ENCODE measurements around the gene C3orf18. TPM values are rescaled to one million over a fixed set of nuclear protein-coding genes. Genes with fewer than 3 reads are reported as not detected.

Gene C3orf18
- total RNA-seq, 2 experiments from 2014 or later = 3.9 to 5.2 TPM

GRCh38 chr3:50574444-50574831 lies 6.9 kb upstream of the C3orf18 start:
- peak in 2 of 14 experiments; percentile 25 to 43 for DNase-seq
- intact Hi-C loops (cut with DNase I, micrococcal nuclease) = loop anchor here in 1 of 2 experiments (5.0 kb wide), 1 partner anchor 798 kb away; no protein-coding TSS in a partner anchor
- POLR2A ChIA-PET = interaction anchor here (1.4 to 13.2 kb wide), 3 partner anchors 16 to 811 kb away, joined by 4 to 446 read pairs (median 69); partner anchors contain the start of genes CISH, MANF and MAPKAPK3

GRCh38 chr3:50573566-50574443 lies 6.3 kb upstream of the C3orf18 start:
- no peak for ATAC-seq (ENCODE audit: poor library complexity)
- Mint-ChIP-seq H3K36me3 (ENCODE audit: low read depth) (peaks cover 40% of the 10 kb centered on the region), H3K9me3 (no peaks in the 10 kb centered on the region), H3K27me3 (no peaks in the 10 kb centered on the region), H3K27ac (peak overlapping the region; percentile 77), H3K4me3 (peak overlapping the region; percentile 62), H3K4me1 (ENCODE audit: low read depth) (peaks cover 62% of the 10 kb centered on the region)
- peak overlapping the region; percentile 31 to 68 for H3K27ac ChIP-seq (ENCODE audit: low read depth in 1 of 2, low read length in 2 of 2)
- DNase-seq = peak in 7 of 14 experiments; percentile 25 to 89 (median 54)
- H3K36me3 ChIP-seq (ENCODE audit: insufficient read depth, low read length) = peaks cover 24% of the 10 kb centered on the region
- peaks cover 97% of the 10 kb centered on the region for H3K4me1 ChIP-seq (ENCODE audit: insufficient read depth, low read length)
- intact Hi-C loops (cut with DNase I, micrococcal nuclease) = loop anchor here (2.0 to 5.0 kb wide), 3 partner anchors 15 to 798 kb away; no protein-coding TSS in a partner anchor
- H3K9me3 ChIP-seq (ENCODE audit: control insufficient read depth in 1 of 2, insufficient read depth in 1 of 2, low read length in 2 of 2) = no peaks in the 10 kb centered on the region
- ChIA-PET CTCF (interaction anchor here (1.1 to 6.8 kb wide), 6 partner anchors 10 to 101 kb away, joined by 3 to 234 read pairs (median 8); partner anchors contain the start of genes CISH, DOCK3 and MAPKAPK3), POLR2A (interaction anchor here (1.4 to 13.2 kb wide), 3 partner anchors 17 to 811 kb away, joined by 4 to 446 read pairs (median 69); partner anchors contain the start of genes CISH, MANF and MAPKAPK3)
- no peak overlapping the region for H3K4me3 ChIP-seq (ENCODE audit: low read length)
- H3K27me3 ChIP-seq (ENCODE audit: control insufficient read depth in 1 of 2, insufficient read depth in 2 of 2, low read length in 2 of 2) = no peaks in the 10 kb centered on the region
- TF ChIP-seq CTCF (IDR thresholded peaks at IDR 0.05) = no peak

More at GRCh38 chr3:50574444-50574831, 6.9 kb upstream of the C3orf18 start:
- H3K4me3 ChIP-seq (ENCODE audit: low read length) = no peak overlapping the region
- H3K27ac ChIP-seq (ENCODE audit: low read depth in 1 of 2, low read length in 2 of 2) = peak overlapping the region; percentile 31 to 68
- CTCF ChIA-PET = interaction anchor here (1.0 to 3.3 kb wide), 4 partner anchors 14 to 42 kb away, joined by 4 to 24 read pairs (median 8); partner anchors contain the start of gene CISH
- H3K27me3 ChIP-seq (ENCODE audit: control insufficient read depth in 1 of 2, insufficient read depth in 2 of 2, low read length in 2 of 2) = no peaks in the 10 kb centered on the region
- Mint-ChIP-seq H3K4me3 (peak overlapping the region; percentile 62), H3K27me3 (no peaks in the 10 kb centered on the region), H3K27ac (peak overlapping the region; percentile 77), H3K4me1 (ENCODE audit: low read depth) (peaks cover 55% of the 10 kb centered on the region), H3K9me3 (no peaks in the 10 kb centered on the region), H3K36me3 (ENCODE audit: low read depth) (peaks cover 40% of the 10 kb centered on the region)
- TF ChIP-seq CTCF (IDR thresholded peaks at IDR 0.05) = no peak
- peaks cover 99% of the 10 kb centered on the region for H3K4me1 ChIP-seq (ENCODE audit: insufficient read depth, low read length)
- no peaks in the 10 kb centered on the region for H3K9me3 ChIP-seq (ENCODE audit: control insufficient read depth in 1 of 2, insufficient read depth in 1 of 2, low read length in 2 of 2)
- H3K36me3 ChIP-seq (ENCODE audit: insufficient read depth, low read length) = peaks cover 29% of the 10 kb centered on the region
- ATAC-seq (ENCODE audit: poor library complexity) = no peak

- intact Hi-C loops (cut with DNase I, micrococcal nuclease) = loop anchor here (1.0 to 5.0 kb wide), 5 partner anchors 16 to 799 kb away; no protein-coding TSS in a partner anchor
- H3K27me3 ChIP-seq (ENCODE audit: control insufficient read depth in 1 of 2, insufficient read depth in 2 of 2, low read length in 2 of 2) = no peaks in the 10 kb centered on the region
- no peak for TF ChIP-seq CTCF (IDR thresholded peaks at IDR 0.05)
- Mint-ChIP-seq H3K27ac (peak overlapping the region; percentile 77), H3K4me3 (peak overlapping the region; percentile 87), H3K4me1 (ENCODE audit: low read depth) (peaks cover 70% of the 10 kb centered on the region), H3K27me3 (no peaks in the 10 kb centered on the region), H3K9me3 (no peaks in the 10 kb centered on the region), H3K36me3 (ENCODE audit: low read depth) (peaks cover 34% of the 10 kb centered on the region)
- ATAC-seq (ENCODE audit: poor library complexity) (no peak), DNase-seq (peak in 4 of 14 experiments; percentile 16 to 47 (median 38))
- no peak overlapping the region for H3K4me3 ChIP-seq (ENCODE audit: low read length)
- no peaks in the 10 kb centered on the region for H3K9me3 ChIP-seq (ENCODE audit: control insufficient read depth in 1 of 2, insufficient read depth in 1 of 2, low read length in 2 of 2)
- ChIA-PET CTCF (interaction anchor here (0.7 to 6.8 kb wide), 13 partner anchors 11 to 102 kb away, joined by 3 to 234 read pairs (median 4); partner anchors contain the start of genes CISH, DOCK3 and MAPKAPK3), POLR2A (interaction anchor here (6.8 to 13.2 kb wide), 2 partner anchors 18 to 37 kb away, joined by 69 to 446 read pairs; partner anchors contain the start of genes CISH and MAPKAPK3)
- peaks cover 16% of the 10 kb centered on the region for H3K36me3 ChIP-seq (ENCODE audit: insufficient read depth, low read length)
- peaks cover 97% of the 10 kb centered on the region for H3K4me1 ChIP-seq (ENCODE audit: insufficient read depth, low read length)
- H3K27ac ChIP-seq (ENCODE audit: low read depth in 1 of 2, low read length in 2 of 2) = peak overlapping the region; percentile 31 to 68
Observed at GRCh38 chr3:50572801-50573371, 5.3 kb upstream of the C3orf18 start.

Data from CD4-positive, alpha-beta T cell (primary cell).